HepG2 (cell line): ENCODE measurements around the gene CARD19. TPM values are rescaled to one million over a fixed set of nuclear protein-coding genes. Genes with fewer than 3 reads are reported as not detected.

Source experiments
- ATF7-NPFF ChIP-seq: sonication (generic); formaldehyde crosslinking; IDR thresholded peaks from 2 replicates; pipeline ENCODE4 v1.8.1; 2023; ENCODE audit warnings: mild to moderate bottlenecking, low read depth, missing genetic modification reagents, moderate library complexity
- CREB1 ChIP-seq, 2 experiments: fragments of 450-650 bp in 1 of 2; IDR thresholded peaks; 2 replicates each; pipeline ENCODE4 v1.6.1; 2016 to 2017; ENCODE audit warnings: control low read depth in 1 of 2, mild to moderate bottlenecking in 1 of 2, missing compliant biosample characterization in 1 of 2, missing genetic modification characterization in 1 of 2
- DZIP1 ChIP-seq: sonication (generic); formaldehyde crosslinking; IDR thresholded peaks from 2 replicates; pipeline ENCODE4 v1.5.0; 2020; ENCODE audit warnings: mild to moderate bottlenecking, missing genetic modification reagents
- JUND ChIP-seq: sonication (generic); formaldehyde crosslinking; IDR thresholded peaks from 2 replicates; pipeline ENCODE4 v1.8.0; 2022; ENCODE audit warnings: mild to moderate bottlenecking, missing genetic modification reagents
- KAT7 ChIP-seq: IDR thresholded peaks from 2 replicates; pipeline ENCODE4 v1.6.1; 2018; ENCODE audit warnings: borderline replicate concordance, missing compliant biosample characterization
- NAIF1 ChIP-seq: sonication (generic); formaldehyde crosslinking; IDR thresholded peaks from 2 replicates; pipeline ENCODE4 v1.5.0; 2020; ENCODE audit warnings: mild to moderate bottlenecking, missing genetic modification reagents, borderline replicate concordance
- UBTF ChIP-seq: sonication (generic); formaldehyde crosslinking; IDR thresholded peaks from 2 replicates; pipeline ENCODE4 v1.4.0; 2020; ENCODE audit warnings: mild to moderate bottlenecking, missing genetic modification reagents
- ZBTB43 ChIP-seq: sonication (generic); formaldehyde crosslinking; conservative IDR thresholded peaks from 2 replicates; pipeline ENCODE4 v1.4.0; 2020; ENCODE audit warnings: missing genetic modification reagents
- ZFY ChIP-seq: sonication (generic); formaldehyde crosslinking; IDR thresholded peaks from 2 replicates; pipeline ENCODE4 v1.4.0; 2020; ENCODE audit warnings: missing genetic modification reagents
- ZKSCAN8 ChIP-seq: IDR thresholded peaks from 2 replicates; pipeline ENCODE4 v1.6.1; 2016; ENCODE audit warnings: borderline replicate concordance, missing genetic modification reagents, missing compliant biosample characterization
- ZNF232 ChIP-seq: sonication (generic); formaldehyde crosslinking; IDR thresholded peaks from 2 replicates; pipeline ENCODE4 v1.4.0; 2020; ENCODE audit warnings: missing genetic modification reagents, borderline replicate concordance
- ZNF335 ChIP-seq: sonication (generic); formaldehyde crosslinking; IDR thresholded peaks from 2 replicates; pipeline ENCODE4 v1.4.0; 2020; ENCODE audit warnings: missing genetic modification reagents
- ZNF605 ChIP-seq: sonication (generic); formaldehyde crosslinking; IDR thresholded peaks from 2 replicates; pipeline ENCODE4 v1.8.0; 2022; ENCODE audit warnings: mild to moderate bottlenecking, missing genetic modification reagents
- ZNF710 ChIP-seq: sonication (generic); formaldehyde crosslinking; IDR thresholded peaks from 2 replicates; pipeline ENCODE4 v1.5.0; 2020; ENCODE audit warnings: mild to moderate bottlenecking, missing genetic modification reagents, borderline replicate concordance
- ZNF747 ChIP-seq: sonication (generic); formaldehyde crosslinking; IDR thresholded peaks from 2 replicates; pipeline ENCODE4 v1.8.1; 2023; ENCODE audit warnings: missing genetic modification reagents, mild to moderate bottlenecking, borderline replicate concordance
- ZNF816 ChIP-seq: sonication (generic); formaldehyde crosslinking; IDR thresholded peaks from 2 replicates; pipeline ENCODE4 v1.8.0; 2022; ENCODE audit warnings: missing genetic modification reagents, mild to moderate bottlenecking, borderline replicate concordance
- polyA plus RNA-seq, 8 experiments: library from polyadenylated mRNA; depleted of rRNA in 3 of 8; stranded (reverse) in 7 of 8; unstranded in 1 of 8; fragments of >200 nt; fragmentation: Illumina TruSeq in 4 of 8; extraction: Trizol in 4 of 8; gene quantifications; 2 replicates each; pipeline versions ENCODE4 v1.2.1 to v1.2.3, GENCODE V29; 2011 to 2016; ENCODE audit warnings: low read depth in 4 of 8, missing spikeins in 1 of 8, mixed read lengths in 1 of 8; ENCODE audit not compliant: insufficient read depth in 1 of 8
- total RNA-seq, 5 experiments: library from RNA; depleted of rRNA; stranded (reverse); fragments of >200 nt; fragmentation: Illumina TruSeq; extraction: Trizol; gene quantifications; 2 replicates each; pipeline ENCODE4 v1.2.3, GENCODE V29; 2016; ENCODE audit warnings: low read depth in 1 of 5

The CARD19 gene
- total and polyA plus RNA-seq, 2 of the 13 experiments (the other 11 are each of a cell fraction or from before 2014, with no cell fraction given) = 18.4 to 47.2 TPM

- TF ChIP-seq ZKSCAN8 (CRISPR knock-in tag) (peak; percentile 95; the same call in 1 of the 2 replicates), JUND (peak; percentile 58; the same call in 1 of the 2 replicates), ZNF710 (peak; percentile 47; the same call in 1 of the 2 replicates), ZNF747 (CRISPR knock-in tag) (peak; percentile 94; the same call in 1 of the 2 replicates), ZFY (CRISPR knock-in tag) (peak; percentile 82), ZNF816 (peak; percentile 94; the same call in 1 of the 2 replicates), ZNF605 (CRISPR knock-in tag) (peak; percentile 97), ZNF335 (peak; percentile 86; the same call in 1 of the 2 replicates), ZBTB43 (CRISPR knock-in tag) (peak; percentile 66; the same call in 1 of the 2 replicates), DZIP1 (CRISPR knock-in tag) (peak; percentile 40; the same call in 1 of the 2 replicates), NAIF1 (CRISPR knock-in tag) (peak; percentile 97; the same call in 1 of the 2 replicates), ATF7-NPFF (CRISPR knock-in tag) (peak; percentile 58; the same call in 1 of the 2 replicates), UBTF (CRISPR knock-in tag) (peak; percentile 87), KAT7 (CRISPR knock-in tag) (no peak), CREB1 (IDR thresholded peaks at IDR 0.05) (peak; percentile 1; the same call in 1 of the 2 replicates), CREB1 (CRISPR knock-in tag; IDR thresholded peaks at IDR 0.05) (no peak), ZNF232 (CRISPR knock-in tag) (peak; percentile 73; the same call in 1 of the 2 replicates)
Observed at GRCh38 chr9:93119953-93120845, 24.2 kb downstream of the CARD19 start (continued).
